HL-60 (cell line): ENCODE results near the gene DDX49.
A peak's percentile ranks its signal among the peaks of the same experiment; 100 is the strongest.
"Not testable (repeated sequence)": the region's sequence is repeated elsewhere in the genome, so short reads cannot be mapped to it uniquely, and the experiment has no call there.

ENCODE experiments used
- DNase-seq, 2 experiments: peaks; one replicate each; pipeline ENCODE4 v3.0.0-alpha.2; 2010 to 2020; ENCODE audit warnings: low read depth in 1 of 2, low spot score in 1 of 2
- H3K27ac ChIP-seq: fragments of 250-450 bp; sonication (Bioruptor Pico); replicated peaks from 2 replicates; pipeline ENCODE4 v1.5.1; 2020; ENCODE audit warnings: mild to moderate bottlenecking, moderate library complexity
- H3K27me3 ChIP-seq: fragments of 250-450 bp; sonication (Bioruptor Pico); 2 replicates; pipeline ENCODE4 v1.5.1; 2021; ENCODE audit warnings: mild to moderate bottlenecking, moderate library complexity; ENCODE audit not compliant: insufficient read depth, poor library complexity, severe bottlenecking
- H3K4me3 ChIP-seq: replicated peaks from 2 replicates; pipeline ENCODE4 v1.5.1; 2011; ENCODE audit warnings: mild to moderate bottlenecking, control low read depth, low read length; ENCODE audit not compliant: insufficient read depth
- CTCF ChIP-seq: IDR thresholded peaks from one replicate; pipeline ENCODE4 v1.5.1; 2011; ENCODE audit warnings: low read length, control low read depth, inconsistent platforms; ENCODE audit not compliant: insufficient read depth
- GABPA ChIP-seq: IDR thresholded peaks from 2 replicates; pipeline ENCODE4 v1.6.1; 2012; ENCODE audit warnings: low read depth
- POLR2AphosphoS5 ChIP-seq: IDR thresholded peaks from 2 replicates; pipeline ENCODE4 v1.6.1; 2012; ENCODE audit warnings: low read depth
- REST ChIP-seq: IDR thresholded peaks from 2 replicates; pipeline ENCODE4 v1.6.1; 2012; ENCODE audit warnings: low read depth; ENCODE audit not compliant: insufficient replicate concordance
- SPI1 ChIP-seq: IDR thresholded peaks from 2 replicates; pipeline ENCODE4 v1.6.1; 2012; ENCODE audit warnings: low read depth, mild to moderate bottlenecking, borderline replicate concordance

The DDX49 gene

GRCh38 chr19:18913466-18913865 lies 6.0 kb upstream of the DDX49 start:
- H3K27ac ChIP-seq, result no peak overlapping the region
- no peaks in the 10 kb centered on the region for H3K27me3 ChIP-seq

GRCh38 chr19:18915639-18916038 lies 3.9 kb upstream of the DDX49 start:
- peak; percentile 23 for TF ChIP-seq CTCF
- TF ChIP-seq GABPA, result no peak
- DNase-seq, result peak in 1 of 2 experiments; percentile 46
- H3K27me3 ChIP-seq, result no peaks in the 10 kb centered on the region
- no peak overlapping the region for H3K27ac ChIP-seq
- no peak overlapping the region for H3K4me3 ChIP-seq

More at GRCh38 chr19:18913466-18913865, 6.0 kb upstream of the DDX49 start:
- DNase-seq, result no peak
- H3K4me3 ChIP-seq, result no peak overlapping the region
- TF ChIP-seq POLR2AphosphoS5, result no peak
- TF ChIP-seq REST, result no peak
- TF ChIP-seq GABPA, result no peak
- no peak for TF ChIP-seq CTCF
- no peak for TF ChIP-seq SPI1

- H3K27me3 ChIP-seq, DNase-seq: not testable (repeated sequence)
- H3K27ac ChIP-seq, result peak overlapping the region; percentile 14; the same call in 1 of the 2 replicates
- H3K4me3 ChIP-seq, result peak overlapping the region; percentile 56
Observed at GRCh38 chr19:18917593-18917992, 1.9 kb upstream of the DDX49 start.

- TF ChIP-seq CTCF, result no peak
- no peak for TF ChIP-seq GABPA
- TF ChIP-seq SPI1, result no peak
- no peak for TF ChIP-seq POLR2AphosphoS5
- TF ChIP-seq REST, result no peak
- peak overlapping the region; percentile 94 for H3K4me3 ChIP-seq
- no peaks in the 10 kb centered on the region for H3K27me3 ChIP-seq
- DNase-seq, result no peak
- H3K27ac ChIP-seq, result peak overlapping the region; percentile 77
Observed at GRCh38 chr19:18919900-18920214, 342 bp downstream of the DDX49 start.

GRCh38 chr19:18920400-18920799 lies 885 bp downstream of the DDX49 start:
- Histone ChIP-seq H3K27ac (peak overlapping the region; percentile 77), H3K4me3 (peak overlapping the region; percentile 94), H3K27me3 (no peaks in the 10 kb centered on the region)
- TF ChIP-seq SPI1, result no peak
- TF ChIP-seq REST, result no peak
- TF ChIP-seq CTCF, result no peak
- no peak for DNase-seq
